ENCODE measurements around the gene PNP.

DNA sequence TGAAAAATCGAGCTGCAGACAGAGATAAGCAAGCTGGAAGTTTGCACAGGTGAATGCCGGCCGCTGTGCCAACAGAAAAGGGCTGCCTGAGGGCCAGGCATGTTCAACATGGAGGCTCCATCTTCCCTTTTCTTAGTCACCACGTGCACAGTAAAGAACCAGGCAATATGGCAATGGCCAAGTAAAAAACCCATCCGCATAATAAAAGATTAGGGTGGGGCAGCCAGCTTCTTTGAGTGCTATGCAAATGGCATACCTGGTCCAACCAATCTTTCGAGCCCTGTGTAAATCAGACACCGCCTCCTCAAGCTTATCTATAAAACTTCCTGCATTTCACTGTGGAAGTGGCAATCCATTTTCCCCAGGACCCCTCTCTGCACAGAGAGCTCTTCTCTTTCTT lies 16.7 kb downstream of the PNP start:
- TF ChIP-seq, protein P1, sequence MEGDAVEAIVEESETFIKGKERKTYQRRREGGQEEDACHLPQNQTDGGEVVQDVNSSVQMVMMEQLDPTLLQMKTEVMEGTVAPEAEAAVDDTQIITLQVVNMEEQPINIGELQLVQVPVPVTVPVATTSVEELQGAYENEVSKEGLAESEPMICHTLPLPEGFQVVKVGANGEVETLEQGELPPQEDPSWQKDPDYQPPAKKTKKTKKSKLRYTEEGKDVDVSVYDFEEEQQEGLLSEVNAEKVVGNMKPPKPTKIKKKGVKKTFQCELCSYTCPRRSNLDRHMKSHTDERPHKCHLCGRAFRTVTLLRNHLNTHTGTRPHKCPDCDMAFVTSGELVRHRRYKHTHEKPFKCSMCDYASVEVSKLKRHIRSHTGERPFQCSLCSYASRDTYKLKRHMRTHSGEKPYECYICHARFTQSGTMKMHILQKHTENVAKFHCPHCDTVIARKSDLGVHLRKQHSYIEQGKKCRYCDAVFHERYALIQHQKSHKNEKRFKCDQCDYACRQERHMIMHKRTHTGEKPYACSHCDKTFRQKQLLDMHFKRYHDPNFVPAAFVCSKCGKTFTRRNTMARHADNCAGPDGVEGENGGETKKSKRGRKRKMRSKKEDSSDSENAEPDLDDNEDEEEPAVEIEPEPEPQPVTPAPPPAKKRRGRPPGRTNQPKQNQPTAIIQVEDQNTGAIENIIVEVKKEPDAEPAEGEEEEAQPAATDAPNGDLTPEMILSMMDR (conservative IDR thresholded peaks at IDR 0.05; ENCODE audit: low read length), result no peak
- TF ChIP-seq EZH2phosphoT487 (IDR thresholded peaks at IDR 0.05; ENCODE audit: borderline replicate concordance, low read depth, low read length), result no peak

All from OCI-LY7 (cell line).